Lower lobe of right lung (tissue), 2 donors: ENCODE data around the gene LPCAT3. TPM values are rescaled to one million over a fixed set of nuclear protein-coding genes. Genes with fewer than 3 reads are reported as not detected.

Experiments
- ATAC-seq, 2 donors: fragments of 200-7000 bp; cut with Tn5 transposase; one replicate each; pipeline ENCODE4 v1.9.1; 2020 to 2022; ENCODE audit warnings: mild to moderate bottlenecking in 2 of 2, moderate library complexity in 2 of 2
- DNase-seq: peaks from one replicate; pipeline ENCODE4 v3.0.0-alpha.2; 2020
- H3K27ac ChIP-seq: fragments of 200-600 bp; one replicate; pipeline ENCODE4 v1.8.0; 2022
- H3K27me3 ChIP-seq: fragments of 200-600 bp; one replicate; pipeline ENCODE4 v1.8.0; 2022; ENCODE audit warnings: low read depth
- H3K36me3 ChIP-seq: fragments of 200-600 bp; one replicate; pipeline ENCODE4 v1.8.0; 2022; ENCODE audit warnings: mild to moderate bottlenecking
- H3K4me1 ChIP-seq: fragments of 200-600 bp; one replicate; pipeline ENCODE4 v1.8.0; 2022
- H3K4me3 ChIP-seq: fragments of 200-600 bp; one replicate; pipeline ENCODE4 v1.8.0; 2022; ENCODE audit warnings: mild to moderate bottlenecking
- H3K9me3 ChIP-seq: fragments of 200-600 bp; one replicate; pipeline ENCODE4 v1.8.0; 2022
- intact Hi-C: fragments of 100-400 bp; cut with DNase I; formaldehyde crosslinking; loops from one replicate; pipeline ENCODE4 v1.11.0; 2022
- total RNA-seq: library from RNA; stranded (reverse); fragmentation: NEBNext Ultra II Directional; extraction: Animal tissue kit (Norgen Biotek cat#: 25700); gene quantifications from one replicate; pipeline ENCODE4 v1.2.1, GENCODE V29; 2021
- TF ChIP-seq, protein P1 (sequence below): fragments of 200-600 bp; IDR thresholded peaks from one replicate; pipeline ENCODE4 v1.8.0; 2022; ENCODE audit warnings: antibody characterized with exemption, mild to moderate bottlenecking
- donor health status: DM: no; HTN: yes; CAD: no; lungs with severe emphysema.

Gene LPCAT3
- total RNA-seq, 1 donor from 2014 or later, result 67.7 TPM

DNA sequence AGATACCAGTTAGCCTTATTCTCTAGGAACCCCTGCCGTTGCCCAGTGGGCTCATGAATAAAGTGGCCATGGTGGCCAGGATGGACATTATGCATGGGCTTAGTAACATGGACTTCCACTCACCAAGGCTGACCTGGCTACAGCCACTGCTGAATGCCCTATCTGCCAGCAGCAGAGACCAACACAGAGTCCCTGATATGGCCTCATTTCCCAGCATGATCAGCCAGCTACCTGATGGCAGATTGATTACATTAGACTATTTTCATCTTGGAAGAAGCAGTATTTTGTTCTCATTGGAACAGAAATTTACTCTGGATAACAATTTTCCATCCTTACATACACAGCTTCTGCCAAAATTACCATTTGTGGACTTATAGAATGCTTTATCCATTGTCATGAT is 16.2 kb upstream of the LPCAT3 start:
- H3K27ac ChIP-seq, result no peak overlapping the region
- TF ChIP-seq, protein P1, sequence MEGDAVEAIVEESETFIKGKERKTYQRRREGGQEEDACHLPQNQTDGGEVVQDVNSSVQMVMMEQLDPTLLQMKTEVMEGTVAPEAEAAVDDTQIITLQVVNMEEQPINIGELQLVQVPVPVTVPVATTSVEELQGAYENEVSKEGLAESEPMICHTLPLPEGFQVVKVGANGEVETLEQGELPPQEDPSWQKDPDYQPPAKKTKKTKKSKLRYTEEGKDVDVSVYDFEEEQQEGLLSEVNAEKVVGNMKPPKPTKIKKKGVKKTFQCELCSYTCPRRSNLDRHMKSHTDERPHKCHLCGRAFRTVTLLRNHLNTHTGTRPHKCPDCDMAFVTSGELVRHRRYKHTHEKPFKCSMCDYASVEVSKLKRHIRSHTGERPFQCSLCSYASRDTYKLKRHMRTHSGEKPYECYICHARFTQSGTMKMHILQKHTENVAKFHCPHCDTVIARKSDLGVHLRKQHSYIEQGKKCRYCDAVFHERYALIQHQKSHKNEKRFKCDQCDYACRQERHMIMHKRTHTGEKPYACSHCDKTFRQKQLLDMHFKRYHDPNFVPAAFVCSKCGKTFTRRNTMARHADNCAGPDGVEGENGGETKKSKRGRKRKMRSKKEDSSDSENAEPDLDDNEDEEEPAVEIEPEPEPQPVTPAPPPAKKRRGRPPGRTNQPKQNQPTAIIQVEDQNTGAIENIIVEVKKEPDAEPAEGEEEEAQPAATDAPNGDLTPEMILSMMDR, result no peak
- H3K4me1 ChIP-seq, result no peaks in the 10 kb centered on the region
- ATAC-seq, result no peak
- no peaks in the 10 kb centered on the region for H3K9me3 ChIP-seq
- intact Hi-C loops, result no loop called here
- H3K4me3 ChIP-seq, result no peak overlapping the region
- no peak for DNase-seq
- H3K27me3 ChIP-seq, result no peaks in the 10 kb centered on the region
- no peaks in the 10 kb centered on the region for H3K36me3 ChIP-seq

DNA sequence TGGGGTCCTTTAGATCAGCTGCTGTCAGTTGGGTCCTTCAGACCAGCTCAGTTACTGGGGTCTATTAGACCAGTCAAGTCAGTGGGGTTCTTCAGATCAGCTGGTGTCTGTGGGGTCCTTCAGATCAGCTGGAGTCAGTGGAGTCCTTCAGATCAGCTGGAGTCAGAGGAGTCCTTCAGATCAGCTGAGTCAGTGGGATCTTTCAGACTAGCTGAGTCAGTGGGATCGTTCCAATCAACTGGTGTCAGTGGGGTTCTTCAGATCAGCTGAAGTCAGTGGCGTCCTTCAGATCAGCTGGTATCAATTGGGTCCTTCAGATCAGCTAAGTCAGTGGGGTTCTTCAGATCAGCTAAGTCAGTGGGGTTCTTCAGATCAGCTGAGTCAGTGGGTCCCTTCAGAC is 14.7 kb upstream of the LPCAT3 start:
- H3K4me1 ChIP-seq, result no peaks in the 10 kb centered on the region
- no peak overlapping the region for H3K4me3 ChIP-seq
- no peak for ATAC-seq
- no peak for DNase-seq
- intact Hi-C loops, result no loop called here
- H3K27me3 ChIP-seq, result no peaks in the 10 kb centered on the region
- no peaks in the 10 kb centered on the region for H3K36me3 ChIP-seq
- no peaks in the 10 kb centered on the region for H3K9me3 ChIP-seq
- TF ChIP-seq, protein P1, result no peak
- no peak overlapping the region for H3K27ac ChIP-seq

DNA sequence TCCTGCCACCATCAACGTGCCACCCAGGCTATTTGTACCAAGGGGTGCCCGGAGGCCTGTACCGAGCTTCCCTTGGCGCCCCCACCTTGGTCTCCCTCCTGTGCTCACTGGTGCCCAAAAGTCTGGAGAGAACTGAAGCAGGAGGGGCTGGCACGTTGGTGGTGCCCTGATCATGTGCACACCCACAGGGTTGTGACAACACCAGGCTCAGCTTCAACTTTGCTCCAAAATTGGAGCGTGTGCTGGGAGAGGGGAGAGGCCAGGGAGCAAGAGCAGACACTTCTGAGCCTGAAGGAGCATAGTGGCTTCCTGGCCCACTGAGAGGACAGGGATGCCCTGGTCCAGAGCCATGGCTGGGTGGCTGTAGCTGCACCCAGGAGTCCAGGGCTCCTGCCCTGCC is 13.0 kb upstream of the LPCAT3 start:
- DNase-seq (no peak), ATAC-seq (no peak)
- TF ChIP-seq, protein P1, result no peak
- Histone ChIP-seq H3K9me3 (no peaks in the 10 kb centered on the region), H3K4me3 (no peak overlapping the region), H3K4me1 (no peaks in the 10 kb centered on the region), H3K27ac (no peak overlapping the region), H3K27me3 (no peaks in the 10 kb centered on the region), H3K36me3 (no peaks in the 10 kb centered on the region)
- intact Hi-C loops, result no loop called here

DNA sequence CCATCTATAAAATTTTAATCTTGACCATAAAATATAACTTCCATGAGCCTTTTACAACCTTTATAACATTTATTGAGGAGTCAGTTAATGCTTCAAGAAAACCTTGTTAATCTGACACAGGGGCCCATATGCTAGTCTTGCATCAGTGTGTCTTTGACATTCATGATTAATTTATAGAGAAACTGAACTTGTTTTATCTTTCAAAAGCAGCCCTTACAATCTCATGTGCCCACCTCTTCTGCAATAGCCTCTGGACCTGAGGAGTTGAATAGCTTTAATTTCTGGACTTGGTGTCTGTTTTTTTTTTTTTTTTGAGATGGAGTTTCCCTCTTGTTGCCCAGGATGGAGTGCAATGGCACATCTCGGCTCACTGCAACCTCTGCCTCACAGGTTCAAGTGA is 8.6 kb upstream of the LPCAT3 start:
- DNase-seq (no peak), ATAC-seq (no peak)
- intact Hi-C loops, result no loop called here
- no peaks in the 10 kb centered on the region for H3K27me3 ChIP-seq
- H3K9me3 ChIP-seq, result no peaks in the 10 kb centered on the region
- no peak overlapping the region for H3K4me3 ChIP-seq
- H3K4me1 ChIP-seq, result no peaks in the 10 kb centered on the region
- H3K36me3 ChIP-seq, result no peaks in the 10 kb centered on the region
- TF ChIP-seq, protein P1, result no peak
- H3K27ac ChIP-seq, result no peak overlapping the region

DNA sequence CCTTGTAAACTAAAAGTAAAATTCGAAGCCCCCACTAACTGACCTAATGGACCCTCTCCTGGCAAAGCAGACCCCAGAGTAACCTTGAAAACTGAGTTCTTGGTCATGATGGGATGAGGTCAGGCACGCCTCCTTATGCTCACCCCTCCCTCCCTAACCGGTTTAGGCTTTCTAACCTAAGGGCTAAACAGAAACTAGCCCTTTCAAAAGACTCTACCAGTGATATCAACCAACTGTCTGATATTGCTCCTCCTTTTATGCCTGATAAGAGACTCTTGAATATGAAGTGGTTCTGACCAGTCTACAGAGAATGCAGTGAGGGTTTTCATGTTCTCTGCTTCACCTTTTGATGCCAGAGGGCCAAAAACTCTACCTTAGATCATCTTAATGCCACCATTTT is 4.8 kb upstream of the LPCAT3 start:
- TF ChIP-seq, protein P1, result no peak
- no peak overlapping the region for H3K27ac ChIP-seq
- DNase-seq (no peak), ATAC-seq (no peak)
- no peaks in the 10 kb centered on the region for H3K27me3 ChIP-seq
- H3K4me3 ChIP-seq, result no peak overlapping the region
- no peaks in the 10 kb centered on the region for H3K36me3 ChIP-seq
- intact Hi-C loops, result no loop called here
- no peaks in the 10 kb centered on the region for H3K9me3 ChIP-seq
- peaks cover 8% of the 10 kb centered on the region for H3K4me1 ChIP-seq

DNA sequence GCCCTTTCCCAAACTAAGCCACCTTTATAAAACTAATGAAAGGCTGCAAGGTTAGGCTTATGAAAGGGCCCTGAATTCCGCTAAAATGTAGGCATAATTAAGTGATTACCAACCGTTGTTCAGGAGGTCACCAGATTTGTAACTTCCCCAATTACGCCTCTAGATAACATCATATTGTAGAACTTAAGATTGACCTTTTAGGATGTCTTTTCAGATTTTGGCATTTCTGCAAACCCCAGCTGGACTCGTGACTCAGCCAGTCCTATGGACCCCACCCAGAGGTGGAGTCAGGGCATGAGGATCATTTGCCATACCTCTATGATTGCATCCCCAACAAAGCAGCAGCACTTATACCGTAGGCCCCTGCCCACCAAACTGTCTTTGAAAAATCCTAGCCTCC is 3.7 kb upstream of the LPCAT3 start:
- Histone ChIP-seq H3K36me3 (no peaks in the 10 kb centered on the region), H3K4me1 (peaks cover 16% of the 10 kb centered on the region), H3K27ac (no peak overlapping the region), H3K27me3 (no peaks in the 10 kb centered on the region), H3K4me3 (no peak overlapping the region), H3K9me3 (no peaks in the 10 kb centered on the region)
- ATAC-seq (no peak), DNase-seq (no peak)
- intact Hi-C loops, result no loop called here
- TF ChIP-seq, protein P1, result no peak
